T-helper 2 cell treated with Interferon-gamma antibody and Interleukin-4, amounts not matched to agents 100 ng/mL and 5 ng/mL, for 36 hours (primary cell): Measurements from ENCODE around the gene INO80B. TPM values are rescaled to one million over a fixed set of nuclear protein-coding genes. Genes with fewer than 3 reads are reported as not detected.
"Not testable (repeated sequence)": the region's sequence is repeated elsewhere in the genome, so short reads cannot be mapped to it uniquely, and the experiment has no call there.

ENCODE experiments used
- intact Hi-C: fragments of 100-400 bp; cut with micrococcal nuclease; formaldehyde crosslinking; loops from one replicate; pipeline ENCODE4 v1.15.1; 2023
- total RNA-seq: library from RNA; stranded (reverse); gene quantifications from 2 replicates; pipeline ENCODE4 v1.2.3, GENCODE V29; 2022

Gene INO80B
- total RNA-seq, 1 donor from 2014 or later: 29.4 TPM

DNA sequence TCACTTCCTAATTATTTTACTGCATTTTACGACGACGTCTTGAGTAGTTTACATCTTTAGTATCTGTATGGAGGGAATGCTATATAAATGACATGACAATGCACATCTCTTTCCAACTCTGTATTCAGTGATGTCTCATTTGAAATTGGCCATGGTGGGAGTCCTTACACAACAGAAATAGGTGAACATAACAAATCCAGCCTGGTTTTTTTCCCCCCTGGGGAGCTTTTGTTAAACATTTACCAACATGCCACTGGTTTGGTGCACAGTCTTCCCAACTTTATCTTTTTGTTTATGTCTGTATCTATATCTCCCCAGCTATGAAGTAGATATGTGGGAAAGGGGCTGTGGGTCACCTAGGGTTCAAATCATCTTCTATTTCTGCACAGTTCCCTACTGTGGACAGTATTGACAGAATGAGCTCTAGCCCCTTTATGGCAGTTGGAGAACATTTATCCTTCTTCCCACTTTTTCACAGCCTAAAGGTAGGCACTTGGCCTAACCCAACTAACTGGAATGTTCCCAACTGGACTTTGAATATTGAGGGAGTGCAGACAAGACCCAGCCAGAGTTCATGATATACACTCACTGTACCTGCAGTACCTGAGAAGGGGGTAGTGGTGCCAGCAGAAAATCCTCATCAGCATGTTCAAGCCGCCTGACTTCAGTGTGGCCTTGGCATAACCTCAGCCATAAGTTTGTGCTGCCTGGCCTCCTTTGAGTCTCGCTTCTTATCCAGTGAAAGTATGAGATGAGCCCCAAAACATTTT is 7.5 kb upstream of the INO80B start:
- intact Hi-C loops: no loop called here

DNA sequence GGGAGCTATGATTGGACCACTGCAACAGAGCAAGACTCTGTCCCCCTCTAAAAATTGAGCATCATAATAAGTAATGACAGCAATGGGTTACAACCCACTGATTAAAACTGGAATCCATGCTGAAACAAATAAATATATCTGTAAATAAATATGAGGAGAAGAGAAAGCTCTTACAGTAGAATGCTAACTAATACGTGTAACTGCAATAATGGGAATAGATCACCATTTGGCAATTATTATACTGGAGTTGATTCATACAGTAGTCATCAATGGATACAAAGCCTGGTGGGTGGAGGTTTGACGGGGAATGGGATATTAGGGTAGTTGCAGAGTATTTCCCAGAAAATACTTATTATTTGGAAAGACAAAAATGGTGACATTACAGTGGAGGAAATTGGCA is 6.1 kb upstream of the INO80B start:
- intact Hi-C loops: no loop called here

DNA sequence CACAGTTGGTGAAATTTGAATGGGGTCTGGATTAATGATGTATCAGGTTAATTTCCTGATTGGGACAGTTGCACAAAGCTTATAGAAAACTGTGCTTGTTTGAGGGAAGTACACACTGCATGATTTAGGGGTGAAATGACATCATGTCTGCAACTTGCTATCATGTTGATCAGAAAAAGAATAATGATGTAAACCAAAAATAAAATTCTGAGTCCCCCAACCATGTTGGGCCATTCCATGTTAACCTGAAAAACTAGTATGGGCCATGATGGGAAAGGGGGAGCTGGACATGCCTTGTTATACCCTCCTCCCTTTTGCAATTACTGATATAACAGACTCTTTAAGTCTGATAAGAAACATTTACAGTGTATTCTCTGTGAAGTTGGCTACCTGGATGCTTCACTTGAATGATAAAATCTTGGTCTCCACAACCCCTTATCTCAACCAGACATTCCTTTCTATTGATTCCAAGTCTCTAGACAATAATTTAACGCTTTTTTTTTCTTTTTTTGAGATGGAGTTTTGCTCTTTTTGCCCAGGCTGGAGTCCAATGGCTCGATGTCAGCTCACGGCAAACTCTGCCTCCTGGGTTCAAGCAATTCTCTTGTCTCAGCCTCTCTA is 4.2 kb upstream of the INO80B start:
- intact Hi-C loops: loop anchor here (10.0 kb wide), 1 partner anchor 1376 kb away; the partner anchor contains the start of gene SFXN5

DNA sequence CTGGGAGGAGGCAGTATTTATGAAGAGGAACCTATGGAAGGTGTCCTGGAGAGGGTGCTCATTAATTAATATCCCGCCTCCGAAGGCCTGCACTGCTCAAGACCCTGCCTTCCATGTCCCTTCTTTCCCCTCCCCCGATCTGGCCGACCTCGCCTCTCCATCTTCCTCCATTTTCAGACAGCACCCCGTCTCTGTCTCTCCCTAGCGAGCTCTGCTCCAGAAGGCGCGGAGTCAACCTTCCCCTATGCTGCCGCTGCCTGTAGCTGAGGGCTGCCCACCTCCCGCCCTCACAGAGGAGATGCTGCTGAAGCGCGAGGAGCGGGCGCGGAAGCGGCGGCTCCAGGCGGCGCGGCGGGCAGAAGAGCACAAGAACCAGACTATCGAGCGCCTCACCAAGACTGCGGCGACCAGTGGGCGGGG is 2.3 kb downstream of the INO80B start:
- intact Hi-C loops: loop anchor here (1.0 to 10.0 kb wide), 5 partner anchors 50 to 1382 kb away; partner anchors contain the start of genes AUP1, HTRA2, PCGF1 and POLE4

DNA sequence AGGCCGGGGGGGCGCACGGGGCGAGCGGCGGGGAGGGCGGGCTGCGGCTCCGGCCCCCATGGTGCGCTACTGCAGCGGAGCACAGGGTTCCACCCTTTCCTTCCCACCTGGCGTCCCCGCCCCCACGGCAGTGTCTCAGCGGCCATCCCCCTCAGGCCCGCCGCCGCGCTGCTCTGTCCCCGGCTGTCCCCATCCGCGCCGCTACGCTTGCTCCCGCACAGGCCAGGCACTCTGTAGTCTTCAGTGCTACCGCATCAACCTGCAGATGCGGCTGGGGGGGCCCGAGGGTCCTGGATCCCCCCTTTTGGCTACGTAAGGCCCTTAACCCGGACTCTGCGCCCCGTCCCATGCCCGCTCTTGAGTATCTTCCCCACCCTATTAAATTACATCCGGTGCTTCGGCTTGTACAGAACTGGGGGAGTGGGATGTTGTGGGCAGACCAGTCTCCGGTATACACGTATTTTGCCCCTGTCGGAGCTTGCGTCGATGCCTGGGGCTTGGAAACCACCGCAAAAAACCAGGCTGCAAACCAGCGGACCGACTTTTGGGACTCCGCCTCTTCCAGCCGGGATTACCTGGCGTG is 2.8 kb downstream of the INO80B start:
- intact Hi-C loops: loop anchor here (1.0 to 10.0 kb wide), 9 partner anchors 15 to 1383 kb away; partner anchors contain the start of genes AUP1, DOK1, HTRA2 and MRPL53

DNA sequence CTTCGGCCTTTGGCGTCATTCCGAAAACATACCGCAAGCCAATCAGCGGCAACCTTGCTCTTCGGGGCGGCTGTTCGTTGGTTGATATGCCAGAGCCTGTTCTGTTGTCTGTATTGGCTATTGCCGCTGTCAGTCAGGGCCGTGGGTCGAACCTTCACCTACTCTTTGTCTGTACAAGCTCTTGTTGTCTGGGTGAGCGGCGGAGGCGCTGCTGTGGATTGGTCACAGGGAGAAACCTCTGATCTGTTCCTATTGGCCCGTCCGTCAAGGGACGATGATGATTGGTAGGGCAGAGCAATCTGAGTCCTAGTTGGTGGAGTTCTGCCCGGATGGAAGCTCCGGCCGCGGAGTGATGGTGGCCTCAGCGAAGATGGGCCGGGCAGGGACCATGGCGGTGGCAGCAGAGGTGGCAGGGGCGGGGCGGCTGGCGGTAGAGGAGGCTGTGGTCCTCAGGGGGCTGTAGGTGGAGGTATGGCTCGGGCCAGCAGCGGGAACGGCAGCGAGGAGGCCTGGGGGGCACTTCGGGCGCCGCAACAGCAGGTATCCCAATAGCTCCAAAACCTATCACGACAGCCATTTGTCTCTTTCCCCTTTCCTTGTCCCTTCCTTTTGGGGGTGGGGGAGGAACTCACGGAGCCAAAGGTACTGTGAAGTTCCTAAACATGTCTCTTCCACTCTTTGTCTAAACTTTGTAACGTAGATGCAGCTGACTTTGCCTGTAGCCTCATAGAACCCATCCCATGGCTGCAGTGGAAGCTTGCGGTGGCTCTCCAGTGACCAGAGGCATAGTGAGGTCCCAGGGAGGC is 3.4 kb downstream of the INO80B start, which contains the start of gene WBP1:
TSS of gene WBP1 (plus strand) at position 307 of the 806 bp plus-strand sequence. CDS start at position 472, 165 bp downstream.
- intact Hi-C loops: loop anchor here (1.0 to 10.0 kb wide), 6 partner anchors 14 to 1384 kb away; partner anchors contain the start of genes DOK1, MRPL53, MTHFD2 and POLE4

DNA sequence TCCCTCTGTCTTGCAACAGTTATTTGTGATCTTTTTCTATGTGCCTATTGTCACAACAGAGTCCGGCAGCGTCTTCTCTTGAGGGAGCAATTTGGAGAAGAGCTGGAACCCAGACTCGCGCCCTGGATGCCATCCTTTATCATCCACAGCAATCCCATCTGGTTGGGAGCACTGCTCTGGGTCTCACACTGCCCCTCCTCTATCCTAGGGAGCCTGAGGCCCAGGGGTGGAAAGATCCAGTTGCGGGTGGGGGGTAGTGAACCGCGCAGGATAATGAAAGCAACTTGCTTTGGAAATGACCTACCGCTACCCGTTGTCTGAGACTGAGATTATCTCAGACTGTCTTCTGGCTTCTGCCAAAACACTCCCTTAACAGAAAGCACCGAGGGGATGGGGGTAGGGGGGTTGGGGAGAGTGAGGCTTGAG is 4.1 kb downstream of the INO80B start:
- intact Hi-C loops: loop anchor here (1.0 to 10.0 kb wide), 6 partner anchors 13 to 1384 kb away; partner anchors contain the start of genes DOK1, MRPL53, MTHFD2 and POLE4

DNA sequence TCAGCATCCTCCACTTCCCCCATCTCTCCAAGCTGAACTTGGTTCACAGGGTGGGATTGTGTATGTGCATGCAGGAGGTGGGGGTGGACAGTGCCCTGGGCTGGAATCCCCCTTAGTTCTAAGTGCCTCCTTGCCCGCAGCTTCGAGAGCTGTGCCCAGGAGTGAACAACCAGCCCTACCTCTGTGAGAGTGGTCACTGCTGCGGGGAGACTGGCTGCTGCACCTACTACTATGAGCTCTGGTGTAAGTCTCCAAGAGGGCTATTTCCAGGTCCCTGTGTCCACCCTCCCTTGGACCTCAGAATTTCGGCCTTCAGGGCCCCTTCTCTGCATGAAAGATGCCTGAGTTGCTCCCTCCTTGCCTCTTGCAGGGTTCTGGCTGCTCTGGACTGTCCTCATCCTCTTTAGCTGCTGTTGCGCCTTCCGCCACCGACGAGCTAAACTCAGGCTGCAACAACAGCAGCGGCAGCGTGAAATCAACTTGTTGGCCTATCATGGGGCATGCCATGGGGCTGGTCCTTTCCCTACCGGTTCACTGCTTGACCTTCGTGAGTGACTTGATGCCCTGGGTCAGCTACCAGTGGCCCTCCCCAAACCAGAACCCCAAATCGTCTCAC is 4.7 kb downstream of the INO80B start:
- intact Hi-C loops: loop anchor here (5.0 to 10.0 kb wide), 2 partner anchors 498 to 1385 kb away; partner anchors contain the start of genes POLE4 and SFXN5

DNA sequence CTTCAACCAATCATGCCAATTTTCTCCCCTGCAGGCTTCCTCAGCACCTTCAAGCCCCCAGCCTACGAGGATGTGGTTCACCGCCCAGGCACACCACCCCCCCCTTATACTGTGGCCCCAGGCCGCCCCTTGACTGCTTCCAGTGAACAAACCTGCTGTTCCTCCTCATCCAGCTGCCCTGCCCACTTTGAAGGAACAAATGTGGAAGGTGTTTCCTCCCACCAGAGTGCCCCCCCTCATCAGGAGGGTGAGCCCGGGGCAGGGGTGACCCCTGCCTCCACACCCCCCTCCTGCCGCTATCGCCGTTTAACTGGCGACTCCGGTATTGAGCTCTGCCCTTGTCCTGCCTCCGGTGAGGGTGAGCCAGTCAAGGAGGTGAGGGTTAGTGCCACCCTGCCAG is 5.3 kb downstream of the INO80B start:
- intact Hi-C loops: not testable (repeated sequence)

DNA sequence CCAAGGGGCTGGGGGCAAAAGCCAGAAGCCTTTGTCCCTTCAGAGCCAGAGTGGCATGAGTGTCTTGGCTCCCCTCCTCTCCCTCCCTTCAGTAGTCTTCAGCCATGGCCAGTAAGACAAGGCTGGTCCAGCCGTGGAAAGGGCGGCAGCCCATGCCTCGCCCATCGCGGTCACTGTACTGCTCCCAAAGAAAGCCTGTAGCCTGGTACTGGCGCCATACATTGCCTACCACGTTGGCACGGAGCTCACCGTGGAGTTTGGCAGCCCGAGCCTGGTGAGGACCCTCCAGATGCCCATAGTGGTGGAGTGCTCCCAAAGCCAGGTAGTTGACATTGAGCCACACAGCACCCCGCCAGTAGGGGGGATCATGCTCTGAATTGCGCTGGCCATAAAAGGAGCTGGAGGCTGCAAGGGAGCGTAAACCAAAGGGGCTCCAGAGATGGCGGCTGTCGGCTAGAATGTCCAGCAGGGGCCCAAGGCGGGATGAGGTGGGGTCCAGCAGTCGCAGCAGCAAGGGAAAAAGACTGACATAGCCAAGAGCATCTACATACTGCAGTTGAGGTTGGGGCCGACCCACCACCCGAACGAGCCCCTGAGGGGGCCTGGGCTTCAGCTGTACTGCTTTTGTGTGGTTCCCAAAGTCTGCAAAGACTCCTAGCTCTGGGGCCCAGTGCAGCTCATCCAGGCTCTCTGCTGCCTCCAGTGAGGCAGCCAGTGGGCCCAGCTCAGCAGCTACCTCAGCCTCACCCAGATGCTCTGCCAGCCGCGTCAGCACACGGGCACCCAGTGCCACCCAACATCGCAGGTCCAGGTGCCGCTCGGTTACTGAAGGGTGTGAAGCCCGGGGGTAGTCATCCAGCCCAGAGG is 6.5 kb downstream of the INO80B start:
- intact Hi-C loops: no loop called here

DNA sequence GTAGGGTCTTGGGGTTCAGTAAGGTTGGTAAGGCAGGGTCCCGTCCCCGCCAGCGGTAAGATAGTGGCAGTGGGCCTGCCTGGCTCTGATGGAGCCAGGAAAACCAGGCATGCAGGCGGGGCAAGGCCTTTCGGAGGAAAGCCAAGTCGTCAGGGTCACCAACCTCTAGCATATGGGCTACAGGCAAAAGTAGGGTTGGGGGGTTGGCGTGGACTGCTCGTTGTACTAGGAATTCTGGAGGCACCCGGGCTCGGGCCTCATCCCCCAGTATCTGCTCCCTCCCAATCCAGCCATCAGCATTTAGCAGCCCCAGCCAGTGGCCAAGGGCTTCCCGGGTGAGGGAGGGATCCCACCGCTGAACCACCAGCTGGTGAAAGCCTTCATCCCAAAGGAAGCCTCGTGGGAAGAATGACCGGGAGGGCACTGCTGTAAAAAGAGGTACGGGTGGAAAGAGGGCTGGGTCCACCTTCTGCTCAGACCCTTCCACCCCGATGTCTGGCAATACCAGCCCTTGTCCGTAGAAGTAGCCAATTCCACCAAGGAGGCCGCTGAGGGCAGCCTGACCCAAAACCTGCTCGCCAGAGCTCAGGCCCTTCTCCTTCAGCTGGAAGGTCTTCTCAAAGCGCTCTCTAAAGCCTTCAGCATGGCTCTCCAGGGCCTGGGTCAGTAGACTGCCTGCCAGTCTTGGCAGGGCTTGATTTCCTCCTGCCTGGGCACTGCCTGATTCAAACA is 7.3 kb downstream of the INO80B start:
- intact Hi-C loops: no loop called here

DNA sequence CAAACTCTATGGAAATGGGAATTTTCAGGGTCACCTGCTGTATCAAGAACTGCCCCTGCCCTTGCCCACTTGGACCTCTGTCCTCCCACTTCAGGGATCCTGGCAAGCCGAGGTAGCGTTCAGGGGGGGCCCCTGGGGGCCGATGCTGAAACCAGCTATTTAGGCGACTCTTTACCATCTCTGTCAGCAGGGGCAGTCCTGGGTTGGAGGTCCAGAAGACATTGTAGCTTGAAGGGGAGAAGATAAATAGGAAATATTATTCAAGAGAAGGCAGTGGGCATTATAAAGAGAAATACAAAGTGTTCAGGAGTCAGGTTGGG is 7.9 kb downstream of the INO80B start:
- intact Hi-C loops: no loop called here

DNA sequence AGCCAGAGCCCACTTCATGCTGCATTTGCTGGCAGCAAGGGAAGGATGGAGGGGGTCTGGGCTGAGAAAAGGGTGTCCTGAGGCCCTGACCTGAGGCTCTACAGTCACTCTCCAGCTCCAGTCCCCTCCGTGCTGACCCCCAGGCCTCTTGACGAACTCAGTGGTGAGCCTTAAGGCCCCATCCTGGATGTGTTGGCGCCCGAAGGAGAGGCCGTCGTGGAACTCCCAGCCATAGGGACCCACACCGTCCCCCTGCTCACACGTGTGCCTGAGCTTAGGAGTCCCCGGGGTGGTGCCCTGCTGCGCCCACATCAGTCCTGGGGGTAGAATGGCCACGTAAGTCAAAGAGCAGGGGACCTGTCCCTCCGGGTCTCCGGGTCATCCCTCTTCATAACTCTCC is 9.5 kb downstream of the INO80B start:
- intact Hi-C loops: no loop called here

DNA sequence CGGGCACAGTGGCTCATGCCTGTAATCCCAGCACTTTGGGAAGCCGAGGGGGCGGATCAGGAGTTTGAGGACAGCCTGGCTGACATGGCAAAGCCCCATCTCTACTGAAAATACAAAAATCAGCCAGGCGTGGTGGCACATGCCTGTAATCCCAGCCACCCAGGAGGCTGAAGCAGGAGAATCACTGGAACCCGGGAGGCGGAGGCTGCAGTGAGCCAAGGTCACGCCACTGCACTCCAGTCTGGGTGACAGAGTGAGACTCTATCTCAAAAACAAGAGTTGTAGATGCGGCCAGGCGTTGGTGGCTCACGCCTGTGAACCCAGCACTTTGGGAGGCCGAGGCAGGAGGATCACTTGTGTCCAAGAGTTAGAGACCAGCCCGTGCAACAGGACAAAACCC is 15.9 kb downstream of the INO80B start:
- intact Hi-C loops: not testable (repeated sequence)

DNA sequence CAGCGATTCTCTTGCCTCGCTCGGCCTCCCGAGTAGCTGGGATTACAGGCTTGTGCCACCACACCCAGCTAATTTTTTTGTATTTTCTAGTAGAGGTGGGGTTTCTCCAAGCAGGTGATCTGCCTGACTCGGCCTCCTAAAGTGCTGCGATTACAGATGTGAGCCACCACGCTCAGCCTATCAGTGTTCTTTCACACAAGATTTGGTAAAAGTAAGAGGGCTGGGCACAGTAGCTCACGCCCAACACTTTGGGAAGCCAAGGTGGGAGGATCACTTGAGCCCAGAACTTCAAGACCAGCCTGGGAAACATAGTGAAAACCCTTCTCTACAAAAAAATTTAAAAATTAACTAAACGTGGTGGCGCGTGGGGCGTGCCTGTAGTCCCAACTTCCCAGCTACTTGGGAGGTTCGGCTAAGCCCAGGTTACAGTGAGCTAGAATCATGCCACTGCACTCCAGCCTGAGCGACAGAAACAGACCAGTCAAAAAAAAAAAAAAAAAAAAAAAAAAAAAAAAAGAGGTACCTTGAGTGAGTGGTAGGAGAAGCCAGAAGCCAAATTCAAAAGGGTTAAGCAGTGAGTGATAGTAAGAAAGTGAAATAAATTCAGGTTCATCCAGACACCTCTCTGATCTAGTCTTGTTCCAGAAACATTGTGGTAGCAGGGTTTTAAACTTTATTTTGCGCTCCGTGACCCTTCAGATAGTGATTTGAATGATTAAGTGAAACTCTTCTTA is 16.6 kb downstream of the INO80B start:
- intact Hi-C loops: loop anchor here (1.0 kb wide), 4 partner anchors 11 to 58 kb away; partner anchors contain the start of genes AUP1, CCDC142, HTRA2 and WBP1

DNA sequence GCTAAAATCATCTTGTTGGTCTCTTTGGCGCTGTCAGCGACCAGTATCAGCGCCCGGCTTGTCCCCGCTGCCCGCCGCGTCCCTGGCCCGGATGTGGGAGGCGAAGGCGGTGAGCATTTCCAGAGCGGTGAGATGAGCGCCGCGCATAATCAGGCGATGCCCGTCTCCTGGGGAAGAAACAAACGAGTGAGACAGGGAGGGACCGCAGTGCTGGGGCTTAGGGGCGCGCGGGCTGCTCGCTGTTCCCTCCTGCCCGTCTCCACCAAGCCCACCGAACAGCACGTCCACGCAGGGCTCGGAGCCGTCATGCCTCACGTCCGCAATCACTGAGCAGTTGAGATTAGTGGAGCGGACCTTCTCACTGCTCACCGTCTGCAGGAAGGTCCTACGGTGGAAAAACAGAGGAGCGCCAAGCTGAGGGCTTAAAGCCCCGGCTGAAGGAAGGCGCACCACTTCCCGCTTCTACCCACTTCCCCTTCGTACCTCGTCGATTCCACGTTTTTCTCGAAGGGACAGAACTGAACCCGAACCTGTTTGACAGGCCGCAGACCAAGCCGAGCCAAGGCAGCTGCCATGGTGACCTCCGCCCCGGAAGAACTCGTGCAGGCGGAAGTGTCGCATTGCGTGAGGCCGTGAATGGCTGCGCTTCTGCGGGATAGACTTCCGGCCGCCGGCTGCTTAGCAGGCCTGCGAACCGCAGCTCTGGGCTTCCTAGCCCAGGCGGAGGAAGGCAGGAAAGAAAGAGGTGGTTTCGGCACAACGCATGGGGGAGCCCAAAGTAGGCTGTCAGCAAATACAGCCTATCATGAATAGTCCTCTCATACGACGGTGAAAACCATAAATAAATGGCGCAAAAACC is 17.4 kb downstream of the INO80B start, which contains the start of gene MRPL53:
TSS of gene MRPL53 (minus strand) at position 595 of the 859 bp plus-strand sequence. CDS start at position 575, 20 bp downstream.
- intact Hi-C loops: loop anchor here (1.0 kb wide), 4 partner anchors 10 to 57 kb away; partner anchors contain the start of genes AUP1, CCDC142, HTRA2 and WBP1

DNA sequence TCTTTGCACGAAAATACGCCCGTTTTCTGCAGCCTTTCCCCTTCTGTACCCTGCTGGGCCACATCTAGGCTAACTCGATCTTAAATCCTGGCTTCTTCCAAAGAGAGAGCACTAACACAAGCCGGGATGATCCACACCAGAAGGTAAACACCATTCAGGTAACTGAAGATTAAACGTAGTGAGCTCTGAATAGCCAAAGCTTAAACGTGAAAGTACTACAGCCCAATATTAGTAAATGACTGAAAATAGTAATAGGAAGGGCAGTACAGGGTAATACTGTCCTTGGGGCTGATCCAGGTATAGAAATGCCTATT is 18.0 kb downstream of the INO80B start:
- intact Hi-C loops: loop anchor here (1.0 kb wide), 4 partner anchors 9 to 56 kb away; partner anchors contain the start of genes AUP1, CCDC142, HTRA2 and WBP1
